ENCODE results near the gene RGS19. TPM values are rescaled to one million over a fixed set of nuclear protein-coding genes. Genes with fewer than 3 reads are reported as not detected.

Gene RGS19
- total RNA-seq, 1 experiment from 2014 or later = 12.8 TPM

DNA sequence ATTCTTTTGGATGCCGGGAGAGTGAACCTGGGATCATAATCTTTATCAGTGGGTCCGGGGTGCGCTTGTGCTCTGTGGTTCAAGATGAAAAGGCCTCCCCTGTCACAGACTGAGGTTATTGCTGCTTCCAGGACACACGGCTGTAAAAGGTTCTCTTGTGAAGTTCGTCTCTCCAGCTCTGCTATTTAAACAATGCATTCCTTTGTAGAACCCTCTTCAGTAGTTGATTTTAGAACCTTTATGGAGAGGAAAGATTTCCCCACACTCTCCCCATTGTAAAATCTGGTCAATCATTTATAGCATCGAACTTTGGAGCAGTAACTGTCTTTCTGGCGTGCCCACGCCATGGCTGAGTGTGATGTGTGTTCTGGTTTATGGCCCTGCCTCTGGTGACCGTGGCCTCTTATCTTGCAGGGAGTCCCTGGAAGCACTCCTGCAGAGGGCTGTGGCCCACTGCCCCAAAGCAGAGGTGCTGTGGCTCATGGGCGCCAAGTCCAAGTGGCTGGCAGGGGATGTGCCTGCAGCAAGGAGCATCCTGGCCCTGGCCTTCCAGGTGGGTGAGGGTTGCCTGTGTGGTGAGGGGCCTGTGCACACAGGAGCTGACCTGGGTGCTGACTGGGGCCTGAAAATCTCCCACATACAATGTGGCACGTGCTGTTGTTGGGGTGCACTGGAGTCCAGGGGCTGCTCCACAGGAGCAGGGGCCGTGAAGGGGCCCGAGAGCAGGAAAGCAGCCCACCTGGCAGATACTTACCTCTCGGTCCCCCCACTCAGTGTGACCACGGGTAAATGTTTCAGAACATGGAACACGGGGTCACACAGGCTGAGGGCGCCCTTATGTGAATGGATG, 55.0 kb downstream of the RGS19 start:
- no peak overlapping the region for H2BK15ac ChIP-seq (ENCODE audit: low read depth, low read length)
- H3K4me1 ChIP-seq (ENCODE audit: insufficient read depth, low read length) = no peaks in the 10 kb centered on the region
- no peaks in the 10 kb centered on the region for H3K27me3 ChIP-seq (ENCODE audit: insufficient read depth, low read length)
- DNase-seq = no peak
- Mint-ChIP-seq H3K27ac (no peak overlapping the region; a peak in 1 of 7 replicates), H3K36me3 (ENCODE audit: insufficient read depth in 1 of 3, low read depth in 3 of 3) (peaks cover 39 to 85% (median 78%) of the 10 kb centered on the region in 3 experiments), H3K27me3 (ENCODE audit: low read depth) (no peaks in the 10 kb centered on the region), H3K4me3 (no peak overlapping the region), H3K9me3 (no peaks in the 10 kb centered on the region; a peak in 1 of 5 replicates), H3K4me1 (no peaks in the 10 kb centered on the region)
- no peak overlapping the region for H2BK12ac ChIP-seq (ENCODE audit: insufficient read length, low read depth, low read length)
- no peak overlapping the region for H3T11ph ChIP-seq (ENCODE audit: low read length)
- no peak overlapping the region for H3K18ac ChIP-seq (ENCODE audit: insufficient read length, low read depth, low read length)
- no peak overlapping the region for H4K8ac ChIP-seq (replicated peaks; ENCODE audit: insufficient read length, low read depth, low read length)
- no peak overlapping the region for H2AFZ ChIP-seq (ENCODE audit: low read length)
- H3K9ac ChIP-seq (ENCODE audit: extremely low read depth, insufficient read length, low read length) = no peak overlapping the region
- no peaks in the 10 kb centered on the region for H4K20me1 ChIP-seq (ENCODE audit: control insufficient read depth, insufficient read depth, insufficient read length)
- H3K23ac ChIP-seq (ENCODE audit: insufficient read length, low read depth, low read length) = no peak overlapping the region
- H3K79me2 ChIP-seq (ENCODE audit: insufficient read depth, low read length) = no peaks in the 10 kb centered on the region
- no peaks in the 10 kb centered on the region for H3K23me2 ChIP-seq (ENCODE audit: insufficient read length, low read depth, low read length, poor library complexity, severe bottlenecking)
- H4K91ac ChIP-seq (ENCODE audit: insufficient read length, low read depth, low read length) = no peak overlapping the region
- no peak overlapping the region for H3K56ac ChIP-seq (ENCODE audit: insufficient read length, low read depth, low read length)
- no peaks in the 10 kb centered on the region for H3K79me1 ChIP-seq (ENCODE audit: insufficient read depth, low read depth, low read length, poor library complexity, severe bottlenecking)
- no peak overlapping the region for H2BK20ac ChIP-seq (ENCODE audit: low read depth, low read length, poor library complexity, severe bottlenecking)
- H3K4me2 ChIP-seq (ENCODE audit: insufficient read depth, insufficient read length, low read length) = no peak overlapping the region
- TF ChIP-seq, protein P1, sequence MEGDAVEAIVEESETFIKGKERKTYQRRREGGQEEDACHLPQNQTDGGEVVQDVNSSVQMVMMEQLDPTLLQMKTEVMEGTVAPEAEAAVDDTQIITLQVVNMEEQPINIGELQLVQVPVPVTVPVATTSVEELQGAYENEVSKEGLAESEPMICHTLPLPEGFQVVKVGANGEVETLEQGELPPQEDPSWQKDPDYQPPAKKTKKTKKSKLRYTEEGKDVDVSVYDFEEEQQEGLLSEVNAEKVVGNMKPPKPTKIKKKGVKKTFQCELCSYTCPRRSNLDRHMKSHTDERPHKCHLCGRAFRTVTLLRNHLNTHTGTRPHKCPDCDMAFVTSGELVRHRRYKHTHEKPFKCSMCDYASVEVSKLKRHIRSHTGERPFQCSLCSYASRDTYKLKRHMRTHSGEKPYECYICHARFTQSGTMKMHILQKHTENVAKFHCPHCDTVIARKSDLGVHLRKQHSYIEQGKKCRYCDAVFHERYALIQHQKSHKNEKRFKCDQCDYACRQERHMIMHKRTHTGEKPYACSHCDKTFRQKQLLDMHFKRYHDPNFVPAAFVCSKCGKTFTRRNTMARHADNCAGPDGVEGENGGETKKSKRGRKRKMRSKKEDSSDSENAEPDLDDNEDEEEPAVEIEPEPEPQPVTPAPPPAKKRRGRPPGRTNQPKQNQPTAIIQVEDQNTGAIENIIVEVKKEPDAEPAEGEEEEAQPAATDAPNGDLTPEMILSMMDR (conservative IDR thresholded peaks at IDR 0.05) = no peak
- H3K9me3 ChIP-seq (ENCODE audit: control insufficient read depth, low read depth, low read length) = no peaks in the 10 kb centered on the region
- H3K4ac ChIP-seq (ENCODE audit: low read depth, low read length) = no peak overlapping the region
- H2BK120ac ChIP-seq (ENCODE audit: low read depth, low read length, poor library complexity, severe bottlenecking) = no peak overlapping the region
- H3K27ac ChIP-seq (ENCODE audit: insufficient read length, low read depth, low read length) = no peak overlapping the region
- H2BK5ac ChIP-seq (ENCODE audit: insufficient read length, low read length) = no peak overlapping the region
- H3K14ac ChIP-seq (ENCODE audit: insufficient read depth, low read length) = no peak overlapping the region
- H4K5ac ChIP-seq (ENCODE audit: insufficient read length, low read depth, low read length) = no peak overlapping the region
- no peak overlapping the region for H2AK5ac ChIP-seq (ENCODE audit: insufficient read length, low read length)
- WGBS (ENCODE audit: extremely low coverage, insufficient read length, low lambda C conversion rate) = no CpG with 5 or more reads among the region's 17 CpGs

Measured in H9 (cell line).